GM23338 (cell line): Measurements from ENCODE around the gene AVPR1B.
"Not testable (repeated sequence)": the region's sequence is repeated elsewhere in the genome, so short reads cannot be mapped to it uniquely, and the experiment has no call there.

ENCODE experiments used
- CREB1 ChIP-seq: fragments of 250-450 bp; sonication (Bioruptor Pico); IDR thresholded peaks from 2 replicates; pipeline ENCODE4 v1.5.0; 2020; ENCODE audit warnings: low read depth, mild to moderate bottlenecking, moderate library complexity
- CTCF ChIP-seq, 2 experiments: fragments of 200-600 bp in 1 of 2; sonication (generic) in 1 of 2; conservative IDR thresholded peaks; 2 replicates each; pipeline versions ENCODE4 v1.5.1 to v1.6.1; 2016 to 2017; ENCODE audit warnings: antibody characterized with exemption in 2 of 2, low read depth in 2 of 2, mild to moderate bottlenecking in 2 of 2, moderate library complexity in 1 of 2
- EZH2 ChIP-seq: fragments of 200-600 bp; sonication (generic); IDR thresholded peaks from one replicate; pipeline ENCODE4 v1.8.0; 2017; ENCODE audit warnings: antibody characterized with exemption, mild to moderate bottlenecking, low read depth; ENCODE audit not compliant: unreplicated experiment
- EZH2phosphoT487 ChIP-seq: fragments of 200-600 bp; sonication (generic); IDR thresholded peaks from one replicate; pipeline ENCODE4 v1.8.1; 2018; ENCODE audit warnings: antibody characterized with exemption; ENCODE audit not compliant: unreplicated experiment
- POLR2AphosphoS5 ChIP-seq: IDR thresholded peaks from 2 replicates; pipeline ENCODE4 v1.6.1; 2016; ENCODE audit warnings: antibody characterized with exemption, low read depth
- ZNF462 ChIP-seq: fragments of 250-450 bp; sonication (Bioruptor Pico); IDR thresholded peaks from 2 replicates; pipeline ENCODE4 v1.5.0; 2020; ENCODE audit warnings: mild to moderate bottlenecking, moderate library complexity

GRCh38 chr1:206064501-206064900 lies 52.7 kb downstream of the AVPR1B start:
- TF ChIP-seq EZH2; CTCF (conservative IDR thresholded peaks at IDR 0.05; ENCODE audit: low read depth in 2 of 2); ZNF462 (CRISPR knock-in tag); POLR2AphosphoS5; CREB1; EZH2phosphoT487: not testable (repeated sequence)
